Measurements from ENCODE around the gene HASPIN.

HASPIN gene

GRCh38 chr17:3739422-3740124, 15.9 kb downstream of the HASPIN start:
- no peak for DNase-seq

- peak in 2 of 5 experiments; percentile 40 to 84 for DNase-seq
These were observed 16.9 kb downstream of the HASPIN start for GRCh38 chr17:3740611-3741073.

GRCh38 chr17:3744014-3744413, 20.3 kb downstream of the HASPIN start:
- DNase-seq = no peak

- no peak for DNase-seq
These were observed 21.4 kb downstream of the HASPIN start for GRCh38 chr17:3745071-3745470.

GRCh38 chr17:3747805-3748204, 24.1 kb downstream of the HASPIN start:
- no peak for DNase-seq

- DNase-seq = no peak
These were observed 24.9 kb downstream of the HASPIN start for GRCh38 chr17:3748576-3748975.

GRCh38 chr17:3750296-3750695, 26.6 kb downstream of the HASPIN start:
- DNase-seq = no peak

- DNase-seq = peak in 2 of 5 experiments; percentile 69 to 76
These were observed 27.2 kb downstream of the HASPIN start for GRCh38 chr17:3750926-3751325.

- DNase-seq = no peak
These were observed 28.1 kb downstream of the HASPIN start for GRCh38 chr17:3751836-3752235.

GRCh38 chr17:3753624-3754023, 29.9 kb downstream of the HASPIN start:
- DNase-seq = no peak

- DNase-seq = no peak
These were observed 30.4 kb downstream of the HASPIN start for GRCh38 chr17:3754066-3754457.

GRCh38 chr17:3754458-3755334, 31.0 kb downstream of the HASPIN start:
- DNase-seq = peak; percentile 49 to 82 (median 78)

GRCh38 chr17:3755335-3756030, 31.8 kb downstream of the HASPIN start:
- DNase-seq = no peak

- no peak for DNase-seq
These were observed 36.0 kb downstream of the HASPIN start for GRCh38 chr17:3759597-3760216.

- DNase-seq = no peak
These were observed 37.6 kb downstream of the HASPIN start for GRCh38 chr17:3761036-3761917.

- DNase-seq = no peak
These were observed 38.2 kb downstream of the HASPIN start for GRCh38 chr17:3761918-3762380.

GRCh38 chr17:3762922-3763776, 39.4 kb downstream of the HASPIN start:
- peak in 2 of 5 experiments; percentile 78 to 89 for DNase-seq

GRCh38 chr17:3763777-3764170, 40.1 kb downstream of the HASPIN start:
- DNase-seq = no peak

- no peak for DNase-seq
These were observed 42.3 kb downstream of the HASPIN start for GRCh38 chr17:3765981-3766380.

GRCh38 chr17:3766779-3767178, 43.1 kb downstream of the HASPIN start:
- DNase-seq = peak in 2 of 5 experiments; percentile 43 to 77

- no peak for DNase-seq
These were observed 44.6 kb downstream of the HASPIN start for GRCh38 chr17:3768341-3768740.

Measured in T-helper 2 cell (primary cell).